Colonic mucosa (tissue), 4 donors: ENCODE data around the gene SLC10A3. TPM values are rescaled to one million over a fixed set of nuclear protein-coding genes. Genes with fewer than 3 reads are reported as not detected.
A peak's percentile ranks its signal among the peaks of the same experiment; 100 is the strongest.

Experiments
- DNase-seq: peaks from one replicate; pipeline ENCODE4 v3.0.0-alpha.2; 2020
- H3K27ac ChIP-seq: fragments of 200-600 bp; one replicate; pipeline ENCODE4 v1.8.0; 2021
- H3K27me3 ChIP-seq: fragments of 200-600 bp; one replicate; pipeline ENCODE4 v1.8.0; 2021
- H3K36me3 ChIP-seq: fragments of 200-600 bp; one replicate; pipeline ENCODE4 v1.8.0; 2021
- H3K4me1 ChIP-seq: fragments of 200-600 bp; one replicate; pipeline ENCODE4 v1.8.0; 2021; ENCODE audit warnings: mild to moderate bottlenecking
- H3K4me3 ChIP-seq: fragments of 200-600 bp; one replicate; pipeline ENCODE4 v1.8.0; 2021
- H3K9ac ChIP-seq, 2 donors: one replicate each; pipeline ENCODE4 v1.7.0; 2013; ENCODE audit warnings: control low read depth in 2 of 2, low read depth in 2 of 2, low read length in 2 of 2
- H3K9me3 ChIP-seq: fragments of 200-600 bp; one replicate; pipeline ENCODE4 v1.8.0; 2021
- intact Hi-C: fragments of 100-400 bp; cut with DNase I; formaldehyde crosslinking; loops from one replicate; pipeline ENCODE4 v1.14.1; 2022
- total RNA-seq, 2 donors: library from RNA; stranded (reverse); fragmentation: NEBNext Ultra II Directional in 1 of 2; extraction: Animal tissue kit (Norgen Biotek cat#: 25700) in 1 of 2; gene quantifications; one replicate each; pipeline ENCODE4 v1.2.1, GENCODE V29; 2021
- TF ChIP-seq, protein P1 (sequence below): fragments of 200-600 bp; IDR thresholded peaks from one replicate; pipeline ENCODE4 v1.8.0; 2022; ENCODE audit warnings: antibody characterized with exemption, mild to moderate bottlenecking
- donor health status: healthy.
- donor health status: DM: no; HTN: no; CAD: no.
- donor health status: DM: no; HTN: no; CAD: no.

Gene SLC10A3
- total RNA-seq, 2 donors from 2014 or later: 23.0 to 24.5 TPM

DNA sequence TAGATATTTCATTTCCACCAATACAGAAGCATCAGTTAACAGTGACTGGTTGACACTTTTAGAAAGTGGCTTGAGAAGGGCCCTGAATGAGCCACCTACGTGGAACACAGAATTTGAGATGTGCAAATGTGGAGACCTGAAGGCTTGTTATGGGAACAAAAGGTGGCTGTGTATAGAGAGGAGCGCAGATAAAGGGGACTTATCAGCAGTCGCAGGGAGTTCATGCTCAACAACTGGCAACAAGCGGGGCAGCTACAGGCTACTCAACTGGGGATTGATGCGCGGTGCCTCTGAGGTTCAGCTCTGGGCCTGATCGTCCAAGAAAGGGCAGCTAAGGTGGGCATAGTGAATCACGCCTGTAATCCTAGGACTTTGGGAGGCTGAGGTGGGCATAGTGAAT lies 29.0 kb upstream of the SLC10A3 start:
- Histone ChIP-seq H3K27ac (no peak overlapping the region), H3K4me1 (no peaks in the 10 kb centered on the region), H3K27me3 (no peaks in the 10 kb centered on the region), H3K4me3 (no peak overlapping the region), H3K9ac (no peak overlapping the region), H3K9me3 (no peaks in the 10 kb centered on the region), H3K36me3 (no peaks in the 10 kb centered on the region)
- no peak for DNase-seq
- TF ChIP-seq, protein P1, sequence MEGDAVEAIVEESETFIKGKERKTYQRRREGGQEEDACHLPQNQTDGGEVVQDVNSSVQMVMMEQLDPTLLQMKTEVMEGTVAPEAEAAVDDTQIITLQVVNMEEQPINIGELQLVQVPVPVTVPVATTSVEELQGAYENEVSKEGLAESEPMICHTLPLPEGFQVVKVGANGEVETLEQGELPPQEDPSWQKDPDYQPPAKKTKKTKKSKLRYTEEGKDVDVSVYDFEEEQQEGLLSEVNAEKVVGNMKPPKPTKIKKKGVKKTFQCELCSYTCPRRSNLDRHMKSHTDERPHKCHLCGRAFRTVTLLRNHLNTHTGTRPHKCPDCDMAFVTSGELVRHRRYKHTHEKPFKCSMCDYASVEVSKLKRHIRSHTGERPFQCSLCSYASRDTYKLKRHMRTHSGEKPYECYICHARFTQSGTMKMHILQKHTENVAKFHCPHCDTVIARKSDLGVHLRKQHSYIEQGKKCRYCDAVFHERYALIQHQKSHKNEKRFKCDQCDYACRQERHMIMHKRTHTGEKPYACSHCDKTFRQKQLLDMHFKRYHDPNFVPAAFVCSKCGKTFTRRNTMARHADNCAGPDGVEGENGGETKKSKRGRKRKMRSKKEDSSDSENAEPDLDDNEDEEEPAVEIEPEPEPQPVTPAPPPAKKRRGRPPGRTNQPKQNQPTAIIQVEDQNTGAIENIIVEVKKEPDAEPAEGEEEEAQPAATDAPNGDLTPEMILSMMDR: no peak
- intact Hi-C loops: no loop called here

DNA sequence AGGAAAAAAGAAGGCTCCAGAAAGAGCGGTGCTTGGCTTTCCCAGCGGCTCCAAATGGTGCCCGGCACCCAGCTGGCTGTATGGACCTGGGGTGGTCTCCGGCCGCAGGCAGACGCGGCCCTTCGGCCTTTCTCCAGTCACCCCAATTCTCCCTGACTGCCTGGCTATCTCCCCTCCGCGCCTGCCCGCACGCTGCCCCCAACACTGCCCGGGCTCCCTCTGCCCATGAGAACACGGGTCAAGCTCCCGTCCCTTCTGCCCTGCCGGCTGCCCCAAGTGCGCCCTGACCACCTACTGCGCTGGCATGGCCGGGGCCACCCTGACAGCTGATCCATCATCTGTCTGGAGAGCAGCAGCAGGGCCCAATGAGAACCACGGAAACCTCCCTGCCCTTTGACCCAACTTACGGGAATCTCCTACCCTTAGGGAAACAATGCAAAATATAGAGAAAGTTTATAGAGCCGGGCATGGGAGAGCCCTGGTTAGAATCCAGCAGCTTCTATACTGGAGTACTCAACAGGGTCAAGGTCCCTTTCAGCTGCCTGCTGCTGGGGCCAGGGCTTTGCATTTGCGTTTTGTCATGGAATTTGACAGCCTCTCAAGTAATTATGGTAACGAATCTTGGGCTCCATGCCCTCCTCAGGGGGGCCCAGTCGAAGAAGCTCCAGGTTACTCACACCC lies 26.8 kb upstream of the SLC10A3 start:
- no peaks in the 10 kb centered on the region for H3K27me3 ChIP-seq
- no peaks in the 10 kb centered on the region for H3K4me1 ChIP-seq
- peak overlapping the region; percentile 86 for H3K27ac ChIP-seq
- no peaks in the 10 kb centered on the region for H3K36me3 ChIP-seq
- TF ChIP-seq, protein P1: no peak
- DNase-seq: peak; percentile 70
- peak overlapping the region; percentile 18 for H3K4me3 ChIP-seq
- intact Hi-C loops: no loop called here
- H3K9ac ChIP-seq: peak overlapping the region; percentile 54 to 84
- no peaks in the 10 kb centered on the region for H3K9me3 ChIP-seq

DNA sequence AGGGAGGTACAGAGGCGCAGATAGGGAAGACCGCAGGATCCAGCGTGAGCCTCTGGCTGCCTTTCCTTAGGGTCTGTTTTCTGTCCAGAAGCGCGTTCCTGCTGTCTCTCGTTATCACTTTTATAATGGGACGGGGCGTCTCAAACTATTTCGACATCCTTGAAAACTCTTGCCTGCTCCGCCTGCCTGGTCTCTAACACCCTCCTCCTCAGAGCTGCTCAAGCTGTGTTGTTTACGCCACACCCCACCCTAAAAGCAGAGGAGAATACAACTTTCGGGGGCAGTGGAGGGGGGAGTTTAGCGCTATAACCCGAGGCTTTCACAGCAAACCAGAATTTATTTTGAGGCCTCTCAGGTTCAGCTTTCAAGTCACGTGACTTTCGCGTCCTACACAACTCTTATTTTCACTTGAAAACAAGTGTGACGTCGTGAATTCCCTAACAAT lies 26.2 kb upstream of the SLC10A3 start:
- no peaks in the 10 kb centered on the region for H3K9me3 ChIP-seq
- no peaks in the 10 kb centered on the region for H3K4me1 ChIP-seq
- peak overlapping the region; percentile 72 to 84 for H3K9ac ChIP-seq
- DNase-seq: peak; percentile 41
- intact Hi-C loops: no loop called here
- peak overlapping the region; percentile 18 for H3K4me3 ChIP-seq
- TF ChIP-seq, protein P1: no peak
- H3K36me3 ChIP-seq: no peaks in the 10 kb centered on the region
- H3K27ac ChIP-seq: peak overlapping the region; percentile 86
- no peaks in the 10 kb centered on the region for H3K27me3 ChIP-seq

DNA sequence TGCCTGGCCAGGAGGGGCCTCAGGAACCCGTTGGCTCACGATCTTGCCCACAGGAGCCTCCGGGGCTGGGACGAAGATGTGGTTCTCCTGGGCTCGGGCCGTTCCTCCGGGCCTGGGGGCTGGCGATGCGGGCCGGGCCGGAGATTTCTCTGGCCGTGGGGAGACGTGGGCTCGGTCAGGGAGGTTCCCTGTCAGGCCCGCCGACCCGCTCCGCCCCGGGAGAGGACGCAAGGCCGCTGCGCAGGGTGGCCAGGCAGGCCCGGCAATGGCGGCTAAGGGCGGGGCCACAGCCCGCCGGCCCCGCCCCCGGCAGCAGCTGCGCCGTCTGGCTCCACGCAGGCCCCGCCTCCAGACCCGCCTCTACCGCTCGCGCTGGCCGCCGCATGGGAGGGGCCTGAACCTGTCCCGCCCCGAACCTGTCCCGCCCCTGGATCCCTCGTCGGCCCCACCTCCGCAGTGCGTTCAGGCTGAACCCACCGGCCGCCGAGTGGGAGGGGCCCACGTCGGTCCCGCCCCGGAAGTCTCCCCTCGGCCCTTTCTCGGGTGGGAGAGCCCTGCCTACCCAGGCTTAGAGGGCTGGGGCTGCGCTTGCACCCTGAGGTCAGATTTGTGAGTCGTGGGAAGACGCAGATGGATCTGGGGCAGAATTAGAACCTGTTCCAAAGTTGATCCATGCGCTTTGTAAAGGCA lies 25.7 kb upstream of the SLC10A3 start, which contains the start of gene FAM3A:
Gene FAM3A, minus strand, starts transcription at position 267 of the 690 bp plus-strand sequence. CDS start 460 bp downstream, outside the sequence.
- TF ChIP-seq, protein P1: no peak
- H3K27ac ChIP-seq: peak within 1 kb of the TSS; percentile 88
- no peaks in the 10 kb centered on the region for H3K27me3 ChIP-seq
- peak; percentile 93 for DNase-seq
- H3K36me3 ChIP-seq: no peaks in the 10 kb centered on the region
- peak within 1 kb of the TSS; percentile 72 to 84 for H3K9ac ChIP-seq
- intact Hi-C loops: no loop called here
- peak within 1 kb of the TSS; percentile 56 for H3K4me3 ChIP-seq
- H3K4me1 ChIP-seq: no peaks in the 10 kb centered on the region
- no peaks in the 10 kb centered on the region for H3K9me3 ChIP-seq

DNA sequence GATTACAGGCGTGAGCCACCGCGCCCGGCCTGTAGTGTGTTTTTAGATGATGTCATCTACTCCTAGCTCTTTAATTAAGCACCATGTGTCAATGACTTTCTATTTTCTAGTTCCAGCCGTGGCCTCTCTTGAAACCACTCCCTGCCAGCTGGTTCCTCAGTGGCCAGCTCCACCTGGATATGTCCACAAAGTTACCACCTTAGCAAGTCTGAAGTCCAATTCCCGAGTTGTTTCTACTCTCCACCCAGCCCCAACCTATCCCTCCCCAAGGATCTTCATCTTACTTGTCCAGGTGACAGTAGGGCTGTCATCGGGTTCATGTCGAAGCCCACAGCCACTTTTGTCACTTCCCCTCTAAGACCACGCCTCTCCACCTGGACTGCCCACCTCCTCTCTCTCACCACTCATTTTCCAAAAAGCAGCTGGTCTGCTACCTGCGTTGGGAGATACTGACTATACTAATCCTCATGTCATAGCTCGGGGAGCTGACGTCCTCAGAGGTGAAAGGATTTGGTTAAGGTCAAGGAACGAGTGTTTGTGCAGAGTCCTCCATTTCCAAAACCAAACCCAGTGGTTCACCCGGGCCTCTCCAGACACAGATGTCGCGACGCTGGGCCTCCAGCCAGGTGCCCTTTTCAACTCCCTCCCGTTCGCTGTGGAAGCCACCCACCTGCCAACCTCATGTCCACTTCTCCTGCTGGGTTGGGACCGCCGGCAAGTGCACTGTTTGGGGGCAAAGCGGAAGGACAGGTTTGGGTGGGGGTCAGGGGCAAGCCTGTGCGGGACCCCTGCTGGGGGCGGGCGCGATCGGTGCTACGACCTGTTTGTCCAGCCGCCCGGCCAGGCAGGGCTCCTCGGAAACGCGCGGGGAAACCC lies 24.9 kb upstream of the SLC10A3 start:
- no peaks in the 10 kb centered on the region for H3K36me3 ChIP-seq
- peak; percentile 64 for DNase-seq
- no peaks in the 10 kb centered on the region for H3K4me1 ChIP-seq
- no peaks in the 10 kb centered on the region for H3K27me3 ChIP-seq
- no peaks in the 10 kb centered on the region for H3K9me3 ChIP-seq
- intact Hi-C loops: no loop called here
- H3K9ac ChIP-seq: peak overlapping the region; percentile 72 to 84
- H3K4me3 ChIP-seq: peak overlapping the region; percentile 56
- H3K27ac ChIP-seq: peak overlapping the region; percentile 88
- TF ChIP-seq, protein P1: no peak
